Upper lobe of right lung (tissue), 1 donor: ENCODE data around the gene BICD1. TPM values are rescaled to one million over a fixed set of nuclear protein-coding genes. Genes with fewer than 3 reads are reported as not detected.

Experiments
- ATAC-seq: fragments of 200-7000 bp; cut with Tn5 transposase; one replicate; pipeline ENCODE4 v1.9.1; 2020; ENCODE audit warnings: mild to moderate bottlenecking, moderate library complexity
- DNase-seq: peaks from one replicate; pipeline ENCODE4 v3.0.0-alpha.2; 2020
- H3K27ac ChIP-seq: fragments of 200-600 bp; one replicate; pipeline ENCODE4 v1.8.0; 2022
- H3K27me3 ChIP-seq: fragments of 200-600 bp; one replicate; pipeline ENCODE4 v1.8.0; 2022; ENCODE audit warnings: mild to moderate bottlenecking
- H3K36me3 ChIP-seq: fragments of 200-600 bp; one replicate; pipeline ENCODE4 v1.8.0; 2022
- H3K4me1 ChIP-seq: fragments of 200-600 bp; one replicate; pipeline ENCODE4 v1.8.0; 2022
- H3K4me3 ChIP-seq: fragments of 200-600 bp; one replicate; pipeline ENCODE4 v1.8.0; 2022; ENCODE audit warnings: mild to moderate bottlenecking
- H3K9me3 ChIP-seq: fragments of 200-600 bp; one replicate; pipeline ENCODE4 v1.8.0; 2022
- intact Hi-C: fragments of 100-400 bp; cut with DNase I; formaldehyde crosslinking; loops from one replicate; pipeline ENCODE4 v1.11.0; 2022
- total RNA-seq: library from RNA; stranded (reverse); fragmentation: NEBNext Ultra II Directional; extraction: Animal tissue kit (Norgen Biotek cat#: 25700); gene quantifications from one replicate; pipeline ENCODE4 v1.2.1, GENCODE V29; 2021
- TF ChIP-seq, protein P1 (sequence below): fragments of 200-600 bp; IDR thresholded peaks from one replicate; pipeline ENCODE4 v1.8.0; 2022; ENCODE audit warnings: antibody characterized with exemption
- donor health status: DM: no; HTN: yes; CAD: no; lungs with severe emphysema.

BICD1 gene
- total RNA-seq, 1 donor from 2014 or later: 18.0 TPM

DNA sequence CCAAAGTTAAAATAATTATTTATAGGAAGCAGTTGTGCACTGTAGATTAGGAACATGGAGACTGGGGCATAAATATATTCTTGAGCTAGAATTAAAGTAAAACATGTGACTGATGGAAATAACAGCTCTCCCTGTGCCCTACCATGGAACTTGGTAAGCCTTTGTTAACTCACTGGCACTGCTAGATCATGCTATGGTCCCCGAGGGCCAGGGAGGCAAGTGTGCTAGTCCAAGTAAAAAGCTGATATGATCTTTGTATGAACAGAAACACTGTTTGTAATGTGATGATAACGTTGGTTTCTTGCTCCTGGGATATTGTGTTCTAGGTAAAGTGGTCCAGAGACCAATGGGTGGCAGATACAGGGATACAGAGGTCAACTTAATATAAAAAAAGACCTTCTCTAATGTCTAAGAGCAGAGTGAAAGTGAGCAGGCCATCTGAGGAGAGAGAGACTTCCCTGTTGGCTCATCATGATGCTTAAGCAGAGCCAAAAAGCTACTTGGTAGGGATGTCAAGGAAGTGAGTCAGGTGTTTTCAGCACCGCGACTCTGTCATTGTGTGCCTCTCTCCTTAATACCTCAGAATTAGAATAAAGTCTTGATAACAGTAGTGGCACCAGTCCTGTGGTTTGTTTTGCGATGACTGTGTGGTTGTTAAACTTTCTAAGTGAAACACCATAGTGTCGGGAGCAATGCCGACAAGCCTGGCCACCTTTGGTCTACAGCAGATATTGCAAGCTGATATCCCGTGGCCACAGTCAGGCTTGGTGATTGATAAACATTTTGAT is 27.6 kb downstream of the BICD1 start:
- no peaks in the 10 kb centered on the region for H3K27me3 ChIP-seq
- H3K4me1 ChIP-seq: no peaks in the 10 kb centered on the region
- intact Hi-C loops: no loop called here
- H3K27ac ChIP-seq: no peak overlapping the region
- DNase-seq (no peak), ATAC-seq (no peak)
- TF ChIP-seq, protein P1, sequence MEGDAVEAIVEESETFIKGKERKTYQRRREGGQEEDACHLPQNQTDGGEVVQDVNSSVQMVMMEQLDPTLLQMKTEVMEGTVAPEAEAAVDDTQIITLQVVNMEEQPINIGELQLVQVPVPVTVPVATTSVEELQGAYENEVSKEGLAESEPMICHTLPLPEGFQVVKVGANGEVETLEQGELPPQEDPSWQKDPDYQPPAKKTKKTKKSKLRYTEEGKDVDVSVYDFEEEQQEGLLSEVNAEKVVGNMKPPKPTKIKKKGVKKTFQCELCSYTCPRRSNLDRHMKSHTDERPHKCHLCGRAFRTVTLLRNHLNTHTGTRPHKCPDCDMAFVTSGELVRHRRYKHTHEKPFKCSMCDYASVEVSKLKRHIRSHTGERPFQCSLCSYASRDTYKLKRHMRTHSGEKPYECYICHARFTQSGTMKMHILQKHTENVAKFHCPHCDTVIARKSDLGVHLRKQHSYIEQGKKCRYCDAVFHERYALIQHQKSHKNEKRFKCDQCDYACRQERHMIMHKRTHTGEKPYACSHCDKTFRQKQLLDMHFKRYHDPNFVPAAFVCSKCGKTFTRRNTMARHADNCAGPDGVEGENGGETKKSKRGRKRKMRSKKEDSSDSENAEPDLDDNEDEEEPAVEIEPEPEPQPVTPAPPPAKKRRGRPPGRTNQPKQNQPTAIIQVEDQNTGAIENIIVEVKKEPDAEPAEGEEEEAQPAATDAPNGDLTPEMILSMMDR: no peak
- H3K9me3 ChIP-seq: no peaks in the 10 kb centered on the region
- no peak overlapping the region for H3K4me3 ChIP-seq
- H3K36me3 ChIP-seq: no peaks in the 10 kb centered on the region

DNA sequence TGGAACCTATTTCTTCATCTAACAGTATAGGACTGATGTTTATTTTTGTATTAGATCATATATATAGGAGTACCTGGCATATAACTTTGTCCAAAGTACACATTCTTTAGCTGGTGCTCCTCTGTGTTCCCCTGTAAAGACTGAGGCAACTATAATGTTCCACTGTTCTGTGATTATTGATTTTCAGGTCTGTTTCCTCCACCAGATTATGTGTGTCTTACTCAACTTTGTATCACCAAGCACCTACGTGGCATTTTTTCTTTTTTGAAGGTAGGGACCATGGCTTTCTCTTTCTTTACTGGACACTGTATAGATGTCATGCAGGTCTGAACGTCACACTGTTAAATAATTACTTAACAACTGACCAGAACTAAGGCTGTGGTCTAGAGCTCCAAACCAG is 29.3 kb downstream of the BICD1 start:
- ATAC-seq: no peak
- no peak for DNase-seq
- TF ChIP-seq, protein P1: no peak
- Histone ChIP-seq H3K27ac (no peak overlapping the region), H3K36me3 (no peaks in the 10 kb centered on the region), H3K9me3 (no peaks in the 10 kb centered on the region), H3K27me3 (no peaks in the 10 kb centered on the region), H3K4me1 (no peaks in the 10 kb centered on the region), H3K4me3 (no peak overlapping the region)
- intact Hi-C loops: no loop called here

DNA sequence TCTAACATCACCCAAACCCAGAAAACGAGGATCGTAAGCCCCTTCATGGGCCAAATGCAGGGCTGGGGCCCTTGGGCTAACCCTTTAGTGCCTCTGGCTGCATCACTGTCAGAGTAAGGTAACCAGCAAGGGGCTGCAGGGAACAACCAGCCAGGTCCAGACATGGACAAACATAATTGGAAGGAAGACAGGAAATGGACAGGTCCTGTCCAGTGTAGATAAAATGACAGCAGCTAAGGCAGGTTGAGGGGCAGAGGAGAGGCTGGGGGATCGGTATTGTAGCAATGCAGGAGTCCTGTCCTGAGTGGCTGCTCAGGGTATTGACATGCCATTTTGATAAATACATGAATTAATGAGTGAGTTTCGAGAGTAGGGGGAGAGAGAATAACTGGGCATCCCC is 29.8 kb downstream of the BICD1 start:
- no peaks in the 10 kb centered on the region for H3K36me3 ChIP-seq
- ATAC-seq: no peak
- no peak overlapping the region for H3K27ac ChIP-seq
- intact Hi-C loops: no loop called here
- H3K9me3 ChIP-seq: no peaks in the 10 kb centered on the region
- H3K4me3 ChIP-seq: no peak overlapping the region
- no peaks in the 10 kb centered on the region for H3K27me3 ChIP-seq
- DNase-seq: no peak
- TF ChIP-seq, protein P1: no peak
- no peaks in the 10 kb centered on the region for H3K4me1 ChIP-seq

DNA sequence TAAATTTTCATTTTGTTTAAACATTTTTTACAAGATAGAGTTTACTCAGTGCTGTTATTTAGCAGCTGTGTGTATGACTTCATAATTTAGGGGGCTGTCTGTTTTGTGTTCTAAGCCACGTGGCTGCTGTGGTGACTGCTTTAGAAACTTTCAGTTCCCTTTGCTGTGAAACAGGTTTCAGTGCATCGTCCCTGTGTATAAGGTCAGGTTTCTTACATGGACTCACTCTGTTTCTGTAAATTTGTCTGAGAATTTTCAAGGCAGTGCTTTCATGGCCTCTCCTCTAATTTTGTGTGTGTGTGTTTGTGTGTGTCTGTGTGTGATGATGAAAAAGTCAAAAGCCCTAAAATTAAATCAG is 32.4 kb downstream of the BICD1 start:
- H3K9me3 ChIP-seq: no peaks in the 10 kb centered on the region
- intact Hi-C loops: no loop called here
- TF ChIP-seq, protein P1: no peak
- H3K36me3 ChIP-seq: no peaks in the 10 kb centered on the region
- H3K4me3 ChIP-seq: peak overlapping the region; percentile 41
- no peaks in the 10 kb centered on the region for H3K27me3 ChIP-seq
- H3K27ac ChIP-seq: peak overlapping the region; percentile 39
- no peaks in the 10 kb centered on the region for H3K4me1 ChIP-seq
- DNase-seq: no peak
- peak; percentile 84 for ATAC-seq

DNA sequence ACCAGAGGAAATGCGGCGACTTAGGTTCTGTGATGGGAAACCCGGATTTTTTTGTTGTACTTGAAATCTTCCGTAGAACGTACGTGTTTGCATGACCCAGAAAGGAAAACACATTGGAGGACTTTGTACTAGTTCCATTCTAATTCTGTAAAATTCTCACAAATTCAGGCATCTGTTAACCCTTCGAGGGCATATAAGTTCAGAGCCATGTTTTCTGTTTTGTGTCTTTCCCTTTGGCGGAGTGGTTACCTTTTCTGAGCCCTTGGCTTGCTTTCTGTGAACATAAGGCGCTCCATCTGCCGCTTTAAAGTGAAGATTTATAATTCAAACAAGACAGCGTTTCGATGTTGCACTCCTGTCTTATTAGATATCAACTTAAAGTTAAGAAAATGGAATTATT is 34.2 kb downstream of the BICD1 start:
- no peak for DNase-seq
- Histone ChIP-seq H3K27ac (no peak overlapping the region), H3K9me3 (no peaks in the 10 kb centered on the region), H3K4me3 (no peak overlapping the region), H3K27me3 (no peaks in the 10 kb centered on the region), H3K36me3 (no peaks in the 10 kb centered on the region), H3K4me1 (no peaks in the 10 kb centered on the region)
- intact Hi-C loops: no loop called here
- no peak for ATAC-seq
- TF ChIP-seq, protein P1: no peak

DNA sequence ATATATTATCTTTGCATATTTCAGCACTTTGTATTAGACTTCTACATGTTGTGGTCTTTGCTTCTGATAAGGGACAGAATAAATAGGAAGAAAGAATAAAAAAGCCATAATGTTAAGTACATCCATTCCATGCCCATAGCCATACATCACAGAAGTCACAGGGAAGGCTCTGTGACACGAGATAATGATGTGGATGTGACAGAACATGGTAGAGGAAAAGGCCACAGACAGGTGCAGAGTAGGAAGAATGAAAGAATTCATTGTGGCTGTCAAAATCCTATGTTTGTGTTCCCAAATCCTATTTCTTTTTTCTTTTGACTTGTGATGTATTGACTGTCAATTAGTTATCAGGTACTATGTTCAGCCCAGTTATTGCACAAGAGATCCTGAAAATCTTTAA is 38.4 kb downstream of the BICD1 start:
- Histone ChIP-seq H3K4me3 (no peak overlapping the region), H3K4me1 (no peaks in the 10 kb centered on the region), H3K27ac (no peak overlapping the region), H3K27me3 (no peaks in the 10 kb centered on the region), H3K36me3 (no peaks in the 10 kb centered on the region), H3K9me3 (no peaks in the 10 kb centered on the region)
- intact Hi-C loops: no loop called here
- DNase-seq (no peak), ATAC-seq (no peak)
- TF ChIP-seq, protein P1: no peak
